A549 (cell line): Measurements from ENCODE around the gene RIT1. TPM values are rescaled to one million over a fixed set of nuclear protein-coding genes. Genes with fewer than 3 reads are reported as not detected.
A peak's percentile ranks its signal among the peaks of the same experiment; 100 is the strongest.

Experiments used
- ATAC-seq, 2 experiments: fragments of 200-7000 bp in 1 of 2; fragments of >200 bp in 1 of 2; cut with Nextera tagmentation in 1 of 2; cut with Tn5 transposase in 1 of 2; 3 replicates each; pipeline versions ENCODE4 v1.8.0 to v1.9.1; 2018 to 2020; ENCODE audit warnings: mild to moderate bottlenecking in 1 of 2, moderate library complexity in 1 of 2
- CTCF ChIA-PET: fragments of 300-600 bp; sonication (Branson Sonifier 250); formaldehyde crosslinking; extraction: SDS; loops from one replicate; lab custom pipeline; 2021; ENCODE audit warnings: antibody characterized with exemption, inconsistent platforms; lab: Yijun Ruan, JAX
- POLR2A ChIA-PET: fragments of 350-600 bp; formaldehyde crosslinking; extraction: SDS; loops from one replicate; lab custom pipeline; 2021; ENCODE audit warnings: antibody characterized with exemption, inconsistent platforms; lab: Yijun Ruan, JAX
- DNase-seq, 2 experiments: peaks; one replicate each; pipeline versions ENCODE4 v3.0.0 to v3.0.0-alpha.2; 2011 to 2016; ENCODE audit warnings: low read depth in 1 of 2, low spot score in 1 of 2
- FAIRE-seq: peaks from 2 replicates; lab custom pipeline; 2011; peaks lifted over from hg19 to GRCh38; lab: Jason Lieb, UNC
- H3K27ac ChIP-seq, 2 experiments: fragments of >200 bp; sonication (Bioruptor Twin); formaldehyde crosslinking; 3 replicates each; pipeline ENCODE4 v1.5.1; 2016 to 2017
- H3K4me1 ChIP-seq: fragments of >200 bp; sonication (Bioruptor Twin); formaldehyde crosslinking; 3 replicates; pipeline ENCODE4 v1.6.1; 2016
- H3K4me2 ChIP-seq: fragments of >200 bp; sonication (Bioruptor Twin); formaldehyde crosslinking; 3 replicates; pipeline ENCODE4 v1.6.1; 2016
- H3K4me3 ChIP-seq: fragments of >200 bp; sonication (Bioruptor Twin); formaldehyde crosslinking; 3 replicates; pipeline ENCODE4 v1.5.1; 2016
- H3K9me3 ChIP-seq: fragments of >200 bp; sonication (Bioruptor Twin); formaldehyde crosslinking; 3 replicates; pipeline ENCODE4 v1.6.1; 2016
- BCL3 ChIP-seq: fragments of >200 bp; sonication (Bioruptor Twin); formaldehyde crosslinking; IDR thresholded peaks from 3 replicates; pipeline ENCODE4 v1.6.1; 2016
- CBX2 ChIP-seq: fragments of 200-600 bp; sonication (generic); IDR thresholded peaks from 2 replicates; pipeline ENCODE4 v1.6.1; 2016; ENCODE audit warnings: low read depth, mild to moderate bottlenecking, borderline replicate concordance
- CEBPB ChIP-seq, 2 experiments: fragments of >200 bp in 1 of 2; sonication (Bioruptor Twin) in 1 of 2; formaldehyde crosslinking in 1 of 2; IDR thresholded peaks; 2 replicates each; pipeline ENCODE4 v1.6.1; 2012 to 2016
- CHD4 ChIP-seq: fragments of 200-600 bp; sonication (generic); IDR thresholded peaks from 2 replicates; pipeline ENCODE4 v1.6.1; 2016; ENCODE audit warnings: antibody characterized with exemption, mild to moderate bottlenecking, borderline replicate concordance
- EHF ChIP-seq: fragments of 250-450 bp; sonication (Bioruptor Pico); IDR thresholded peaks from 2 replicates; pipeline ENCODE4 v1.5.0; 2020; ENCODE audit warnings: mild to moderate bottlenecking
- EHMT2 ChIP-seq: fragments of 200-600 bp; sonication (generic); IDR thresholded peaks from 2 replicates; pipeline ENCODE4 v1.6.1; 2016; ENCODE audit warnings: antibody characterized with exemption, low read depth, mild to moderate bottlenecking, moderate library complexity
- ESRRA ChIP-seq: fragments of 150-350 bp; IDR thresholded peaks from 2 replicates; pipeline ENCODE4 v1.6.1; 2014; ENCODE audit warnings: mild to moderate bottlenecking, low read length, borderline replicate concordance
- FOSB ChIP-seq: fragments of 250-450 bp; sonication (Bioruptor Pico); IDR thresholded peaks from 2 replicates; pipeline ENCODE4 v1.5.0; 2020; ENCODE audit warnings: mild to moderate bottlenecking, moderate library complexity
- GATA3 ChIP-seq: IDR thresholded peaks from 2 replicates; pipeline ENCODE4 v1.6.1; 2012; ENCODE audit warnings: borderline replicate concordance
- HDAC2 ChIP-seq: fragments of 200-600 bp; sonication (generic); IDR thresholded peaks from 2 replicates; pipeline ENCODE4 v1.6.1; 2016
- JUNB ChIP-seq: fragments of >200 bp; sonication (Bioruptor Twin); formaldehyde crosslinking; IDR thresholded peaks from 2 replicates; pipeline ENCODE4 v1.6.1; 2016
- KDM1A ChIP-seq: fragments of 200-600 bp; sonication (generic); IDR thresholded peaks from 2 replicates; pipeline ENCODE4 v1.6.1; 2016; ENCODE audit warnings: low read depth, mild to moderate bottlenecking
- KDM5A ChIP-seq: fragments of 200-600 bp; sonication (generic); IDR thresholded peaks from 2 replicates; pipeline ENCODE4 v1.6.1; 2016; ENCODE audit warnings: antibody characterized with exemption, mild to moderate bottlenecking
- MAFK ChIP-seq: fragments of 450-650 bp; IDR thresholded peaks from 2 replicates; pipeline ENCODE4 v1.6.1; 2014; ENCODE audit not compliant: partially characterized antibody
- MAX ChIP-seq: IDR thresholded peaks from 2 replicates; pipeline ENCODE4 v1.6.1; 2012
- MAZ ChIP-seq: fragments of 150-350 bp; IDR thresholded peaks from 2 replicates; pipeline ENCODE4 v1.6.1; 2014; ENCODE audit warnings: antibody characterized with exemption, low read depth, low read length, borderline replicate concordance
- NPAS2 ChIP-seq: fragments of 250-450 bp; sonication (Bioruptor Pico); IDR thresholded peaks from 2 replicates; pipeline ENCODE4 v1.8.0; 2022; ENCODE audit warnings: mild to moderate bottlenecking, moderate library complexity, borderline replicate concordance
- PBX3 ChIP-seq: IDR thresholded peaks from 2 replicates; pipeline ENCODE4 v1.6.1; 2012
- POLR2A ChIP-seq: IDR thresholded peaks from 2 replicates; pipeline ENCODE4 v1.6.1; 2012; ENCODE audit warnings: mild to moderate bottlenecking, low read length
- POLR2AphosphoS2 ChIP-seq: conservative IDR thresholded peaks from 2 replicates; pipeline ENCODE4 v1.6.1; 2012; ENCODE audit warnings: low read length, improper control_type of control experiment, inconsistent platforms
- RAD21 ChIP-seq, 2 experiments: fragments of >200 bp in 1 of 2; sonication (Bioruptor Twin) in 1 of 2; formaldehyde crosslinking in 1 of 2; IDR thresholded peaks in 1 of 2; conservative IDR thresholded peaks in 1 of 2; 2 replicates in 1 of 2; 3 replicates in 1 of 2; pipeline ENCODE4 v1.6.1; 2012 to 2018; ENCODE audit warnings: inconsistent platforms in 1 of 2
- RARB ChIP-seq: fragments of 250-450 bp; sonication (Bioruptor Pico); IDR thresholded peaks from 2 replicates; pipeline ENCODE4 v1.8.0; 2021; ENCODE audit warnings: mild to moderate bottlenecking, moderate library complexity
- RCOR1 ChIP-seq: fragments of 150-350 bp; IDR thresholded peaks from 2 replicates; pipeline ENCODE4 v1.6.1; 2014; ENCODE audit warnings: antibody characterized with exemption, low read length, low read depth
- REST ChIP-seq: fragments of 200-600 bp; sonication (generic); IDR thresholded peaks from 2 replicates; pipeline ENCODE4 v1.6.1; 2016; ENCODE audit warnings: antibody characterized with exemption, mild to moderate bottlenecking, moderate library complexity
- RNF2 ChIP-seq: fragments of 200-600 bp; sonication (generic); IDR thresholded peaks from 2 replicates; pipeline ENCODE4 v1.6.1; 2016; ENCODE audit warnings: low read depth, mild to moderate bottlenecking, antibody characterized with exemption, moderate library complexity, borderline replicate concordance
- SMC3 ChIP-seq: fragments of >200 bp; sonication (Bioruptor Twin); formaldehyde crosslinking; IDR thresholded peaks from 3 replicates; pipeline ENCODE4 v1.6.1; 2018; ENCODE audit warnings: inconsistent platforms
- USF2 ChIP-seq: fragments of 450-650 bp; IDR thresholded peaks from 2 replicates; pipeline ENCODE4 v1.6.1; 2014; ENCODE audit warnings: antibody characterized with exemption
- ZC3H11A ChIP-seq: fragments of 450-650 bp; IDR thresholded peaks from 2 replicates; pipeline ENCODE4 v1.6.1; 2014; ENCODE audit warnings: antibody characterized with exemption, mild to moderate bottlenecking
- ZFP36 ChIP-seq: fragments of 450-650 bp; IDR thresholded peaks from 2 replicates; pipeline ENCODE4 v1.6.1; 2014; ENCODE audit warnings: borderline replicate concordance; ENCODE audit not compliant: partially characterized antibody
- ZNF302 ChIP-seq: fragments of 250-450 bp; sonication (Bioruptor Pico); IDR thresholded peaks from 2 replicates; pipeline ENCODE4 v1.9.0; 2021; ENCODE audit warnings: inconsistent platforms, mild to moderate bottlenecking, moderate library complexity
- WGBS: methylation state at CpG from one replicate; pipeline ENCODE4 v1.1.6; 2017; ENCODE audit errors: missing lambda C conversion rate; 5-methylcytosine and 5-hydroxymethylcytosine counted together
- polyA minus RNA-seq: library from RNA; depleted of rRNA, polyadenylated mRNA; stranded (reverse); fragments of >200 nt; gene quantifications from 2 replicates; pipeline ENCODE4 v1.2.3, GENCODE V29; 2011; rRNA and poly(A)+ RNA removed
- polyA plus RNA-seq, 4 experiments: library from polyadenylated mRNA; depleted of rRNA in 3 of 4; stranded (reverse); fragments of >200 nt; fragmentation: RNase III in 1 of 4; extraction: RNeasy Plus Mini Kit Qiagen cat#74134 plus additional on column Dnase treatment in 1 of 4; gene quantifications; 2 replicates in 3 of 4; 3 replicates in 1 of 4; pipeline ENCODE4 v1.2.3, GENCODE V29; 2011 to 2017
- TF ChIP-seq, protein P1 (sequence below): fragments of 250-450 bp; sonication (Bioruptor Pico); IDR thresholded peaks from 2 replicates; pipeline ENCODE4 v1.5.0; 2021; ENCODE audit warnings: mild to moderate bottlenecking, moderate library complexity, borderline replicate concordance

Gene RIT1
- 48.1 and 51.9 TPM in 2 replicates for polyA plus RNA-seq (2011; rRNA removed)
- 16.8 and 17.2 TPM in 2 replicates for polyA plus RNA-seq (2012; cell fraction: cytosol; rRNA removed)
- polyA plus RNA-seq (2012; cell fraction: nucleus; rRNA removed) = 10.3 and 14.4 TPM in 2 replicates
- 19.2 to 23.6 TPM (median 20.4 TPM) in 3 replicates for polyA plus RNA-seq (2017; fragmentation: RNase III; extraction: RNeasy Plus Mini Kit Qiagen cat#74134 plus additional on column Dnase treatment)
- polyA minus RNA-seq = 30.5 and 44.6 TPM in 2 replicates

DNA sequence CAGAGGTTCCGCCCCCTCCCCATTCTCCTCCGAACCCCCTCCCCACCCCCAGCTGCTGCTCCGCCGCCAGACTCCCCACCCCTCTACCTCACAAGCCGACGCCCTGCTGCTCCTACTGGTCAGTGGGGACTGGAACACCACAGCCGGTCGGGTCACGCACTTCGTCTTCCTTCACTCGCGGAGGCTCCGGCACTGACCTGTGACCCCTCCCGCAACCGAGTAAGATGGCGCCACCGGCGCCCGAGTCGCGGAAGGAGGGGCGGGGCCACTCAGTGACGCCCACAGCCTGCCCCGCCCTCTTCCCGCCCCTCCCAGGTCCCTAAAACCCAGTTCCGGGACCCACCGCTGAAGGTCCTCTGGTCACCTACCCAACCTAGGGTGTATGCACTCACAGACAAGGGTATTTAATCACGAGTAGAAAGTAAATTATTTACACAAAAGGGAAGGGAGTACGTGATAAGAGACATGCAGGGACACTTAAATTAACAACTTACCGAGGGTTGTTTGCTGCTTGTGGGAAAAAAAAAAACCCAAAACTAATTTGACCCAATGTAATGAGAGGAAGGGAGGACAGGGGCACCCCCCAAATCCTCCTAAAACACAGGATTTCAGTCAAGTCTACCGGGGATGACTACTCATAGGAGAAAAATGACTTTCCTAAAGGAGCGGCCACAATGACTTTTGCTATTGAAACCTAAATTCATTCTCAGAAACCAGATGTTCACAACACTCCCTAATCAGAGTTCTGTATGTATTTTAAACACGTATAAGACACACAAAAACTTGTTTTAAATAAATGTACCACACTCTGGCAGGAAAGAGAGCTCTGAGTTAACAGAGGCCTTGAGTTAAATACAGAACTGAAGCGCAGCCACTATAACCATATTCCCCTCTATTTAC, at the start of gene RIT1:
TSS of gene RIT1 (minus strand) at position 194 of the 900 bp plus-strand sequence. CDS start 588 bp downstream, outside the sequence.
- 10% methylated on average over 18 of the region's 34 CpGs for WGBS
- peak; percentile 94 to 96 for ATAC-seq
- TF ChIP-seq EHF (no peak), ZC3H11A (no peak), KDM1A (no peak), KDM5A (no peak), CEBPB (IDR thresholded peaks at IDR 0.05) (no peak), REST (no peak), NPAS2 (CRISPR knock-in tag) (no peak), RAD21 (conservative IDR thresholded peaks at IDR 0.05 in 1 of 2, IDR thresholded peaks at IDR 0.05 in 1 of 2) (no peak), ZNF302 (no peak), JUNB (no peak), GATA3 (no peak), FOSB (CRISPR knock-in tag) (0 out of 2 replicates have a peak, but pooled peaks have one; percentile 63), HDAC2 (no peak), MAFK (no peak), EHMT2 (no peak), RCOR1 (no peak), POLR2AphosphoS2 (peak; percentile 55), SMC3 (no peak), MAZ (no peak), CBX2 (no peak), PBX3 (peak; percentile 74), MAX (no peak), USF2 (no peak), BCL3 (no peak), RNF2 (no peak), RARB (CRISPR knock-in tag) (no peak), ZFP36 (no peak), ESRRA (no peak), CHD4 (no peak), POLR2A (peak; percentile 55)
- TF ChIP-seq, protein P1, sequence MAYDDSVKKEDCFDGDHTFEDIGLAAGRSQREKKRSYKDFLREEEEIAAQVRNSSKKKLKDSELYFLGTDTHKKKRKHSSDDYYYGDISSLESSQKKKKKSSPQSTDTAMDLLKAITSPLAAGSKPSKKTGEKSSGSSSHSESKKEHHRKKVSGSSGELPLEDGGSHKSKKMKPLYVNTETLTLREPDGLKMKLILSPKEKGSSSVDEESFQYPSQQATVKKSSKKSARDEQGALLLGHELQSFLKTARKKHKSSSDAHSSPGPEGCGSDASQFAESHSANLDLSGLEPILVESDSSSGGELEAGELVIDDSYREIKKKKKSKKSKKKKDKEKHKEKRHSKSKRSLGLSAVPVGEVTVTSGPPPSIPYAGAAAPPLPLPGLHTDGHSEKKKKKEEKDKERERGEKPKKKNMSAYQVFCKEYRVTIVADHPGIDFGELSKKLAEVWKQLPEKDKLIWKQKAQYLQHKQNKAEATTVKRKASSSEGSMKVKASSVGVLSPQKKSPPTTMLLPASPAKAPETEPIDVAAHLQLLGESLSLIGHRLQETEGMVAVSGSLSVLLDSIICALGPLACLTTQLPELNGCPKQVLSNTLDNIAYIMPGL (CRISPR knock-in tag) = no peak

More for the DNA sequence above, at the start of gene RIT1:
- DNase-seq (peak; percentile 84 to 86), FAIRE-seq (no peak)
- peak within 1 kb of the TSS; percentile 80 for H3K4me2 ChIP-seq
- H3K9me3 ChIP-seq = no peaks in the 10 kb centered on the region
- peak within 1 kb of the TSS; percentile 84 to 96 for H3K27ac ChIP-seq
- H3K4me3 ChIP-seq = peak within 1 kb of the TSS; percentile 67
- H3K4me1 ChIP-seq = peaks cover 20% of the 10 kb centered on the region
- POLR2A ChIA-PET = interaction anchor here (1.0 kb wide), 1 partner anchor 29 kb away, joined by 3 read pairs; no protein-coding TSS in a partner anchor
- CTCF ChIA-PET = interaction anchor here (0.8 to 1.5 kb wide), 3 partner anchors 16 to 27 kb away, joined by 3 to 4 read pairs (median 3); no protein-coding TSS in a partner anchor
